Omental fat pad (tissue), 4 donors: ENCODE results near the gene PARP15. TPM values are rescaled to one million over a fixed set of nuclear protein-coding genes. Genes with fewer than 3 reads are reported as not detected.

Experiments
- ATAC-seq: fragments of 150-250 bp; one replicate; pipeline ENCODE4 v1.9.1; 2016; ENCODE audit warnings: mild to moderate bottlenecking, moderate library complexity; ENCODE audit not compliant: low FRiP score
- DNase-seq: peaks from one replicate; pipeline ENCODE4 v3.0.0-alpha.2; 2019; ENCODE audit warnings: low spot score
- CTCF ChIP-seq, 3 donors: fragments of 450-650 bp; IDR thresholded peaks; one replicate each; pipeline ENCODE4 v1.5.1; 2016 to 2017; ENCODE audit warnings: antibody characterized with exemption in 3 of 3, mild to moderate bottlenecking in 3 of 3, moderate library complexity in 2 of 3
- total RNA-seq, 4 donors: library from RNA; depleted of rRNA; stranded (reverse); fragments of >200 nt; gene quantifications; one replicate each; pipeline ENCODE4 v1.1.0, GENCODE V29; 2016

Gene PARP15
- total RNA-seq, 4 donors from 2014 or later = 3.3 to 6.8 (median 4.2) TPM

- ATAC-seq (no peak), DNase-seq (no peak)
- no peak for TF ChIP-seq CTCF (IDR thresholded peaks at IDR 0.05)
Measured at GRCh38 chr3:122615303-122615702, 37.9 kb downstream of the PARP15 start.

GRCh38 chr3:122618614-122619013 is 41.2 kb downstream of the PARP15 start:
- DNase-seq = no peak
- no peak for ATAC-seq
- no peak for TF ChIP-seq CTCF (IDR thresholded peaks at IDR 0.05)

GRCh38 chr3:122619040-122619439 is 41.6 kb downstream of the PARP15 start:
- TF ChIP-seq CTCF (IDR thresholded peaks at IDR 0.05) = no peak
- no peak for ATAC-seq
- no peak for DNase-seq

GRCh38 chr3:122620399-122620798 is 42.9 kb downstream of the PARP15 start:
- no peak for ATAC-seq
- no peak for TF ChIP-seq CTCF (IDR thresholded peaks at IDR 0.05)

GRCh38 chr3:122621112-122621511 is 43.7 kb downstream of the PARP15 start:
- TF ChIP-seq CTCF (IDR thresholded peaks at IDR 0.05) = no peak
- ATAC-seq = no peak
- no peak for DNase-seq

More at GRCh38 chr3:122620399-122620798, 42.9 kb downstream of the PARP15 start:
- DNase-seq = no peak

- no peak for TF ChIP-seq CTCF (IDR thresholded peaks at IDR 0.05)
- ATAC-seq (no peak), DNase-seq (no peak)
Measured at GRCh38 chr3:122623031-122623829, 45.8 kb downstream of the PARP15 start.
